T-cell (primary cell): Measurements from ENCODE around the gene ACACA. TPM values are rescaled to one million over a fixed set of nuclear protein-coding genes. Genes with fewer than 3 reads are reported as not detected.
A peak's percentile ranks its signal among the peaks of the same experiment; 100 is the strongest.
"Not testable (repeated sequence)": the region's sequence is repeated elsewhere in the genome, so short reads cannot be mapped to it uniquely, and the experiment has no call there.

Experiments
- ATAC-seq, 4 experiments: fragments of 200-7000 bp in 3 of 4; fragments of 150-1000 bp in 1 of 4; cut with Tn5 transposase; replicated peaks in 1 of 4; 1 replicate in 3 of 4; 2 replicates in 1 of 4; pipeline ENCODE4 v1.10.0; 2021; ENCODE audit warnings: moderate library complexity in 3 of 4, mild to moderate bottlenecking in 2 of 4, moderate number of reproducible peaks in 1 of 4
- CTCF ChIA-PET, 2 donors: fragments of 300-600 bp; sonication (Branson Sonifier 250); formaldehyde crosslinking; loops; one replicate each; lab custom pipeline; 2022; ENCODE audit warnings: antibody characterized with exemption in 2 of 2; lab: Charles Lee
- POLR2A ChIA-PET, 2 donors: fragments of 300-600 bp; sonication (Branson Sonifier 250); formaldehyde crosslinking; loops; one replicate each; lab custom pipeline; 2022; ENCODE audit warnings: antibody characterized with exemption in 2 of 2; lab: Charles Lee
- DNase-seq, 35 experiments: peaks; one replicate each; pipeline versions ENCODE4 v3.0.0 to v3.0.0-alpha.2; 2013 to 2023
- H3K27ac ChIP-seq: one replicate; pipeline ENCODE4 v1.5.1; 2013; ENCODE audit warnings: low read length
- H3K27me3 ChIP-seq, 2 experiments: replicated peaks in 1 of 2; 1 replicate in 1 of 2; 2 replicates in 1 of 2; pipeline versions ENCODE4 v1.6.1 to v1.7.0; 2013; ENCODE audit warnings: low read length in 1 of 2, mixed read lengths in 1 of 2; ENCODE audit not compliant: control insufficient read depth in 2 of 2, insufficient read depth in 2 of 2; ENCODE audit errors: extremely low read depth in 1 of 2
- H3K36me3 ChIP-seq, 2 donors: 1 replicate in 1 of 2; 2 replicates in 1 of 2; pipeline versions ENCODE4 v1.6.1 to v1.7.0; 2013; ENCODE audit warnings: low read length in 1 of 2; ENCODE audit not compliant: control insufficient read depth in 2 of 2, insufficient read depth in 1 of 2; ENCODE audit errors: extremely low read depth in 1 of 2
- H3K4me1 ChIP-seq, 2 experiments: 1 replicate in 1 of 2; 2 replicates in 1 of 2; pipeline versions ENCODE4 v1.6.1 to v1.7.0; 2013; ENCODE audit warnings: low read length in 2 of 2, mixed read lengths in 1 of 2; ENCODE audit not compliant: insufficient read depth in 2 of 2, control insufficient read depth in 1 of 2; ENCODE audit errors: extremely low read depth in 1 of 2
- H3K4me3 ChIP-seq, 2 donors: 1 replicate in 1 of 2; 2 replicates in 1 of 2; pipeline versions ENCODE4 v1.5.1 to v1.7.0; 2013; ENCODE audit warnings: mild to moderate bottlenecking in 2 of 2, low read length in 1 of 2, moderate library complexity in 1 of 2; ENCODE audit not compliant: control insufficient read depth in 1 of 2; ENCODE audit errors: extremely low read depth in 1 of 2
- H3K9me3 ChIP-seq: 2 replicates; pipeline ENCODE4 v1.7.0; 2013
- H3K27ac Mint-ChIP-seq, 2 donors: one replicate each; pipeline ENCODE4 v1.8.0; 2020 to 2021; ENCODE audit warnings: mild to moderate bottlenecking in 2 of 2, mixed read lengths in 2 of 2
- H3K27me3 Mint-ChIP-seq, 2 donors: one replicate each; pipeline ENCODE4 v1.8.0; 2021 to 2022; ENCODE audit warnings: mixed read lengths in 2 of 2
- H3K36me3 Mint-ChIP-seq: one replicate; pipeline ENCODE4 v1.8.0; 2021; ENCODE audit warnings: mixed read lengths
- H3K4me1 Mint-ChIP-seq, 3 donors: one replicate each; pipeline ENCODE4 v1.8.0; 2020 to 2022; ENCODE audit warnings: mixed read lengths in 3 of 3, mild to moderate bottlenecking in 1 of 3
- H3K4me3 Mint-ChIP-seq, 3 donors: one replicate each; pipeline ENCODE4 v1.8.0; 2020 to 2022; ENCODE audit warnings: mild to moderate bottlenecking in 3 of 3, mixed read lengths in 3 of 3, moderate library complexity in 3 of 3
- H3K9me3 Mint-ChIP-seq, 3 donors: one replicate each; pipeline ENCODE4 v1.8.0; 2020 to 2022; ENCODE audit warnings: mixed read lengths in 3 of 3
- WGBS: methylation state at CpG from one replicate; pipeline ENCODE4 v1.1.5; 2013; ENCODE audit warnings: missing lambda C conversion rate; ENCODE audit not compliant: insufficient coverage; 5-methylcytosine and 5-hydroxymethylcytosine counted together
- total RNA-seq, 35 experiments: library from RNA in 6 of 35; stranded (reverse) in 6 of 35; fragments of 120-200 nt in 1 of 35; gene quantifications; one replicate each; pipeline versions ENCODE4 v1.2.1 to v1.2.4 and lab custom pipeline; 2013 to 2026

ACACA gene
- total RNA-seq, 5 donors from 2014 or later (not counting 1 experiment from before 2014, with no cell fraction given) = 15.9 to 30.2 (median 18.0) TPM

GRCh38 chr17:37405522-37405921, 1.1 kb downstream of the ACACA start:
- peak overlapping the region; percentile 92 to 98 (median 93) for H3K4me3 Mint-ChIP-seq
- H3K27me3 Mint-ChIP-seq, H3K27ac Mint-ChIP-seq, H3K4me3 ChIP-seq, H3K36me3 Mint-ChIP-seq, DNase-seq, H3K9me3 ChIP-seq, H3K9me3 Mint-ChIP-seq, H3K27me3 ChIP-seq, POLR2A ChIA-PET, H3K27ac ChIP-seq, H3K36me3 ChIP-seq, ATAC-seq: not testable (repeated sequence)
- WGBS = 84% methylated on average over 5 of the region's 14 CpGs
- peaks cover 33 to 45% (median 44%) of the 10 kb centered on the region in 3 donors for H3K4me1 Mint-ChIP-seq
- CTCF ChIA-PET = interaction anchor here in 1 of 2 donors (0.7 to 2.0 kb wide), 2 partner anchors 14 to 693 kb away, joined by 4 to 6 read pairs; no protein-coding TSS in a partner anchor
- peaks cover 8 to 23% of the 10 kb centered on the region in 2 experiments for H3K4me1 ChIP-seq

DNA sequence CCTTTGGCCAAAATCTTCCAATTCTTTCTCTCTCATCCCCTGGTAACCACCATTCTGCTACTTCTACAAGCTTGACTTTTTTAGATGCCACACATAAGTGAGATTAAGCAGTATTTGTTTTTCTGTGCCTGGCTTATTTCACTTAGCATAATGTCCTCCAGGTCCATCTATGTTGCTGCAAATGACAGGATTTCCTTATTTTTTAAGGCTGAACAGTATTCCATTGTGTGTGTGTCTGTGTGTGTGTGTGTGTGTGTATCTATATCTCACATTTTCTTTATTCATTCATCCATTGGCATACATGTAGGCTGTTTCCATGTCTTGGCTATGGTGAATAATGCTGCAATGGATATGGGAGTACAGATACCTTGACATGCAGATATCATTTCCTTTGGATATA, 6.1 kb downstream of the ACACA start:
- no peak overlapping the region for H3K27ac Mint-ChIP-seq
- ChIA-PET CTCF (interaction anchor here in 1 of 2 donors (0.6 kb wide), 1 partner anchor 1563 kb away, joined by 3 read pairs; no protein-coding TSS in a partner anchor), POLR2A (no interaction called here)
- no peaks in the 10 kb centered on the region for H3K36me3 Mint-ChIP-seq
- peaks cover 18 to 25% (median 24%) of the 10 kb centered on the region in 3 donors for H3K4me1 Mint-ChIP-seq
- no peak overlapping the region for H3K4me3 ChIP-seq
- no peaks in the 10 kb centered on the region for H3K27me3 Mint-ChIP-seq
- DNase-seq (no peak), ATAC-seq (no peak)
- no peaks in the 10 kb centered on the region for H3K27me3 ChIP-seq
- peaks cover 2% of the 10 kb centered on the region in 2 experiments for H3K4me1 ChIP-seq
- no peaks in the 10 kb centered on the region for H3K9me3 ChIP-seq
- no peak overlapping the region for H3K4me3 Mint-ChIP-seq
- H3K36me3 ChIP-seq = no peaks in the 10 kb centered on the region
- H3K27ac ChIP-seq = no peak overlapping the region
- no peaks in the 10 kb centered on the region for H3K9me3 Mint-ChIP-seq

GRCh38 chr17:37399265-37399803, 7.3 kb downstream of the ACACA start:
- no peak overlapping the region for H3K4me3 ChIP-seq
- no peaks in the 10 kb centered on the region for H3K9me3 ChIP-seq
- Mint-ChIP-seq H3K4me3 (no peak overlapping the region), H3K27me3 (no peaks in the 10 kb centered on the region), H3K27ac (no peak overlapping the region), H3K9me3 (no peaks in the 10 kb centered on the region), H3K4me1 (peaks cover 8 to 16% (median 14%) of the 10 kb centered on the region in 3 donors), H3K36me3 (no peaks in the 10 kb centered on the region)
- H3K27ac ChIP-seq = no peak overlapping the region
- no peaks in the 10 kb centered on the region for H3K36me3 ChIP-seq
- H3K4me1 ChIP-seq = no peaks in the 10 kb centered on the region
- no peak for DNase-seq
- no CpG with 5 or more reads among the region's 5 CpGs for WGBS
- ATAC-seq = no peak
- H3K27me3 ChIP-seq = no peaks in the 10 kb centered on the region
- POLR2A ChIA-PET = no interaction called here
- CTCF ChIA-PET = interaction anchor here (0.5 to 2.0 kb wide), 2 partner anchors 14 to 26 kb away, joined by 3 to 14 read pairs; no protein-coding TSS in a partner anchor

- no peaks in the 10 kb centered on the region for H3K36me3 Mint-ChIP-seq
- no peak overlapping the region for H3K4me3 Mint-ChIP-seq
- 100% methylated on average over 6 of the region's 7 CpGs for WGBS
- H3K4me1 Mint-ChIP-seq = peaks cover 11 to 16% (median 16%) of the 10 kb centered on the region in 3 donors
- Histone ChIP-seq H3K27ac (no peak overlapping the region), H3K4me3 (no peak overlapping the region), H3K27me3 (no peaks in the 10 kb centered on the region), H3K36me3 (no peaks in the 10 kb centered on the region), H3K9me3 (no peaks in the 10 kb centered on the region), H3K4me1 (no peaks in the 10 kb centered on the region)
- ChIA-PET CTCF (no interaction called here), POLR2A (no interaction called here)
- no peaks in the 10 kb centered on the region for H3K9me3 Mint-ChIP-seq
- no peaks in the 10 kb centered on the region for H3K27me3 Mint-ChIP-seq
- ATAC-seq (no peak), DNase-seq (no peak)
- H3K27ac Mint-ChIP-seq = no peak overlapping the region
Observed at GRCh38 chr17:37393352-37393751, 13.3 kb downstream of the ACACA start.

- CTCF ChIA-PET = interaction anchor here (0.6 to 1.4 kb wide), 3 partner anchors 13 to 344 kb away, joined by 3 to 4 read pairs (median 4); no protein-coding TSS in a partner anchor
- no peaks in the 10 kb centered on the region for H3K27me3 ChIP-seq
- ATAC-seq (no peak), DNase-seq (no peak)
- H3K4me3 Mint-ChIP-seq = peak overlapping the region in 1 of 3 donors; percentile 28
- H3K27ac Mint-ChIP-seq = peak overlapping the region in 1 of 2 donors; percentile 28
- H3K9me3 ChIP-seq = no peaks in the 10 kb centered on the region
- no peaks in the 10 kb centered on the region for H3K4me1 ChIP-seq
- POLR2A ChIA-PET = interaction anchor here in 1 of 2 donors (0.6 kb wide), 1 partner anchor 111 kb away, joined by 3 read pairs; no protein-coding TSS in a partner anchor
- no peaks in the 10 kb centered on the region for H3K36me3 Mint-ChIP-seq
- WGBS = no CpG with 5 or more reads among the region's 3 CpGs
- no peak overlapping the region for H3K27ac ChIP-seq
- no peak overlapping the region for H3K4me3 ChIP-seq
- H3K36me3 ChIP-seq = no peaks in the 10 kb centered on the region
- peaks cover 11 to 14% (median 12%) of the 10 kb centered on the region in 3 donors for H3K4me1 Mint-ChIP-seq
- H3K9me3 Mint-ChIP-seq = no peaks in the 10 kb centered on the region
- no peaks in the 10 kb centered on the region for H3K27me3 Mint-ChIP-seq
Observed at GRCh38 chr17:37392024-37392590, 14.5 kb downstream of the ACACA start.

DNA sequence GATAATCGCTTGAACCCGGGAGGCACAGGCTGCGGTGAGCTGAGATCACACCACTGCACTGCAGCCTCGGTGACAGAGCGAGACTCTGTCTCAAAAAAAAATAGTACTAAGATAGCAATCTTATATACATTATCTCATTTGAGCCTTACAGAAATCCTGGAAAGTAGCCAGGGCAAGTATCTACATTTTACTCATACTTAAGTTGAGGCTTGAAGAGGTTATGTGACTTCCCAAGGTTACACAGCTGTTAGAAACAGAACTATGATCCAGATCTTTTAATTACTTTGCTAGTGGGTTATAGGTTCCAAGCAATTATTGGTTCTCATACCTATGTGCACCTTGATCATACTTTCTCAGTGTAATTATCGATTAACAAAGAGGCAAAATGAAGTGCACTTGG, 15.5 kb downstream of the ACACA start:
- Mint-ChIP-seq H3K27ac (no peak overlapping the region), H3K9me3 (no peaks in the 10 kb centered on the region), H3K4me1 (peaks cover 11 to 14% (median 12%) of the 10 kb centered on the region in 3 donors), H3K4me3 (no peak overlapping the region), H3K27me3 (no peaks in the 10 kb centered on the region), H3K36me3 (no peaks in the 10 kb centered on the region)
- H3K36me3 ChIP-seq = no peaks in the 10 kb centered on the region
- H3K4me3 ChIP-seq = no peak overlapping the region
- 100% methylated on average over 3 of the region's 6 CpGs for WGBS
- H3K4me1 ChIP-seq = no peaks in the 10 kb centered on the region
- ChIA-PET CTCF (interaction anchor here in 1 of 2 donors (1.4 kb wide), 1 partner anchor 14 kb away, joined by 4 read pairs; no protein-coding TSS in a partner anchor), POLR2A (no interaction called here)
- no peaks in the 10 kb centered on the region for H3K9me3 ChIP-seq
- H3K27me3 ChIP-seq = no peaks in the 10 kb centered on the region
- H3K27ac ChIP-seq = no peak overlapping the region
- ATAC-seq (no peak), DNase-seq (no peak)
